22Rv1 (cell line): ENCODE measurements around the gene TM4SF4.

Experiments used
- ZFX ChIP-seq: fragments of 450-650 bp; IDR thresholded peaks from 2 replicates; pipeline ENCODE4 v1.6.1; 2017; ENCODE audit warnings: antibody characterized with exemption, borderline replicate concordance
- TF ChIP-seq, protein P1 (sequence below): fragments of 450-650 bp; IDR thresholded peaks from 2 replicates; pipeline ENCODE4 v1.5.1; 2017; ENCODE audit warnings: mild to moderate bottlenecking

DNA sequence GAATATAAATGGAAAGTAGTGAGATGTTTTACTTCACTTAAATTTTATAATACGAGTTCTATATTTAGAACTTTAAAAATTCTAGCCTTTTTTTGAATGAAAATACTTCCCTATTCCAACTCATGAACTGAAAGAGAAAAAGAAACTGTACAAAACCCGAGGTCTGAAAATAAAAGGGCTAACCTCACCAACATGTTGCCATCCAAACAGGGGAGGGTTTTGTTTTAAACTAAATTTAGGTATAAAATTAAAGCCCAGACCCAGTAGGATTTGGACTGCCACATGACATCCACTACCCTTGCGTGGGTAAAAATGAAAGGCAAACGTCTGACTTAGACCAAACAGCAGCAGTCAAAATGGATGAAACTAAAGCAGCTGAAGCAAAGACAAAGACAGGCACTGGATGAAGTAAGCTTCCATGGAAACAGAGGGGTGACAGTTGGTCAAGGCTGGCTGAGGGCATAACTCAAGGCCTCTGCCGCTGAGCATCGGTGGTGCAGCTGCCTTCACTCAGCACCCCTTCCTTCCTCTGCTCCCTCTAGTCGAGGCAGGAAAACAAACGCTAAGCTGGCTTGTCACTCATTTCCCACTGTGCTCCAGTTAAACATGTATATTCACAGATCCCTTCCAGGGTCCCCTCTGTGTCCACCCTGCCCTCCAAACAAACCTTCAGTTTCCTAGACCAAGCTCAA is 58.1 kb downstream of the TM4SF4 start:
- TF ChIP-seq, protein P1, sequence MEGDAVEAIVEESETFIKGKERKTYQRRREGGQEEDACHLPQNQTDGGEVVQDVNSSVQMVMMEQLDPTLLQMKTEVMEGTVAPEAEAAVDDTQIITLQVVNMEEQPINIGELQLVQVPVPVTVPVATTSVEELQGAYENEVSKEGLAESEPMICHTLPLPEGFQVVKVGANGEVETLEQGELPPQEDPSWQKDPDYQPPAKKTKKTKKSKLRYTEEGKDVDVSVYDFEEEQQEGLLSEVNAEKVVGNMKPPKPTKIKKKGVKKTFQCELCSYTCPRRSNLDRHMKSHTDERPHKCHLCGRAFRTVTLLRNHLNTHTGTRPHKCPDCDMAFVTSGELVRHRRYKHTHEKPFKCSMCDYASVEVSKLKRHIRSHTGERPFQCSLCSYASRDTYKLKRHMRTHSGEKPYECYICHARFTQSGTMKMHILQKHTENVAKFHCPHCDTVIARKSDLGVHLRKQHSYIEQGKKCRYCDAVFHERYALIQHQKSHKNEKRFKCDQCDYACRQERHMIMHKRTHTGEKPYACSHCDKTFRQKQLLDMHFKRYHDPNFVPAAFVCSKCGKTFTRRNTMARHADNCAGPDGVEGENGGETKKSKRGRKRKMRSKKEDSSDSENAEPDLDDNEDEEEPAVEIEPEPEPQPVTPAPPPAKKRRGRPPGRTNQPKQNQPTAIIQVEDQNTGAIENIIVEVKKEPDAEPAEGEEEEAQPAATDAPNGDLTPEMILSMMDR: no peak
- TF ChIP-seq ZFX: no peak
